GM19328 (cell line): ENCODE measurements around the gene OR7G2.

ENCODE experiments used
- ATAC-seq: cut with Tn5 transposase; IDR thresholded peaks from one replicate; pipeline ENCODE4 v1.9.1; 2021; ENCODE audit warnings: mild to moderate bottlenecking, moderate library complexity; ENCODE audit not compliant: unreplicated experiment

The OR7G2 gene

DNA sequence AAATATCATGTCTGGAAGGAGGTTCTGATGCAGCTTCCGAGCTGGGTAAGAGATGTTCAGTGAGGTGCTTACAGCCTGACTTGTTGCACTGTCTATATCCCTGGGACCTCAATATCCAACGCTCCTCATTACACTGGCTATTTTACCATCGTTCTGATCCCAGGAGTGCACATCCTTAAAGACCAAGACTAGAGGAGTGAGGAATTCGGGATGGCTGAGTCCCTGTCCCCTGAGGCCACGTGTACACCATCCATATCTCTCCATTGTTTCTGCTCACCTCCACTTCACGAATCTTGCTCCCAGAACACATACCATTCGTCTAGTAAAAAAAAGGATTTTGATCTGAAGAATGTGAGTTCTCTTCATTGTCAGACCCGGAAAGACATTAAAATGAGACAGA lies at the start of gene OR7G2:
TSS of gene OR7G2 (minus strand) at position 101 of the 400 bp plus-strand sequence. CDS start 4,232 bp downstream, outside the sequence.
- no peak for ATAC-seq

DNA sequence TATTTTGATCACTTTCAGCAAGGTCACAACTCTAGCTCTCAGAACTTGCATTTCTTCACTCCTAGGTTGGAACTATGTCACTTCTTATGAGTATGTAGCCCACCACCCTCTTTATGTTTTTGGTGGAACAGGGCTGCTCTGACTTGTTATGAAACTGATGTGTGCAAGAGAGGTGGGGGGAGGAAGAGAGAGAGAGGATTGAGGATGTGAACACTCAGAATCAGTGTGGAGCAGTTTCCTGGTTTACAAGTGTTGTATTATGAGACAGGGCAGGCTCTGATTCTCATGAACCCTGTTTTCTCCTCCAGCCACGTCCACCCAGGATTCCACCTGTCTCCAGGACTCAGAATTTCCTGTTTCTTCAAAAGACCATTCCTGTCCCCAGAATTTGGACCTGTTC lies 49.0 kb upstream of the OR7G2 start:
- no peak for ATAC-seq

DNA sequence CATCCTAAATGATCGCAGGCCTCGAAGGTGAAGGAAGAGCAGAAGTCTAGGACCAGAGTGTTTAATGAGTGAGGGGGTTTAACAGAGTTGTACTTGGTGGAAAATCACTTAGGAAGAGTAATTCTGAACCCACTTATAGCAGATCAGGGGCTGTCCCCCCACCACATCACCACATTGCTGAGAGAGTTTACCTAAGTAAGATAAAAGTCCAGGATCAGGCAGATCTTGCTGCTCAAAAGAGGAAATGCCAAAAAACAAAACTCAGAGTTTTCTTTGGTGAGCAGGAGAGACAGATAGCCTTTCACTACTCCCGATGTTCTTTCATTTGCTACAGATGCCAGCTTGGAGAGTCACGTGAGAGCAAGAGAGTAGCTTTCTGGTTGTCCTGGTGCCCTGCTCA lies 48.3 kb upstream of the OR7G2 start:
- no peak for ATAC-seq

DNA sequence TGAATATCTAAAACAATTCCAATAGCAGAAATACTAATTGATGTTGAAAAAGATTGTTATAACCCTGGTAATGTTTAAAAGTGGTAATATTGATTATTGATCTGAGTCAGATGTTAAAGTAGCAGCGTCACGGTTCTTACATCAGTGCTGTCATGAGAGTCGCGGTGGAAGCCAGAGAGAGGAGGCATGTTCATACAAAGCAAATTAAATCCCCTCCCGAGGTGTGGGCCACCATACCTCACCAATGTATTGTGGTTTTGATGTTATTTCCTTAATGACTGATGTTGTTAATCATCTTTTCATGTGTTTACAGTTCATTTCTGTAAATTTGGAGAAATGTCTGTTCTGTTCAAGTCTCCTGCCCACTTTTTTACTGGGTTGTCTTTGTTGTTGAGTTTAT lies 44.1 kb upstream of the OR7G2 start:
- ATAC-seq: no peak

DNA sequence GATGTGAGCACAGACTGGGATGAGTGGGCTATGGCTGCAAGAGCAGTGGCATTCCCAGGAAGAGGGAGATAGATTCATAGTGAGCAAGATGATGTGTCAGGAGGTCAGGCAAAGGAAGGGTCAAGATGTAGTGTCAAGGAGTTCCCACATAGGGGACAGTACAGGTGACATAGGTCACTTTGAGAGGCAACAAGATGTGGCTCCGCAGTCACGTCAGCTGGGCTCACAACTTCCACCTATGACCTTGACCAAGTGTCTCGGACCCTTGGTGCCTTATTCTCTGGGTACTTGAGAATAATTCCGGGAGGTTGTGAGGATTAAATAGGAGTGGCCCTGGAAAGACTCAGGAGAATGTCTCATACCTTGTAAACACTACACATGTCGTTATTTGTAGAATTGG lies 43.4 kb upstream of the OR7G2 start:
- no peak for ATAC-seq

DNA sequence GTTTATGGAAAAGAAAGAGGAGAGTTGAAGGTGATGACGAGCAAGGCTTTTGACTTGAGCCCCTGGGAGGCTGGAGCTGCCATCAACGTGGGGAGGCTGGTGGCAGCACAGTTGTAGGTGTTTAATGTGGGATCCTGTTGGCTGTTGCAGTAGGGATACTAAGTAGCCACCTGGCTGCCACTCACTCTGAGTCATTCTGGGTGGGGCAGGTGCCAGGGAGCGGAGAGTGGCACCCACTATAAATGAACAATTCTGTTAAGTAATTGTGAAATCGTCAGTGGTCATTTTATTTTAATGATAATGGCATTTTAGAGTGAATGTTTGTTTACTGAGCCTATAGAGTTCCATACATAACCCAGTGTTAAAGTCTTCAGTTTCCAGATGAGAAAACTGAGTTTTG lies 42.7 kb upstream of the OR7G2 start:
- ATAC-seq: no peak

DNA sequence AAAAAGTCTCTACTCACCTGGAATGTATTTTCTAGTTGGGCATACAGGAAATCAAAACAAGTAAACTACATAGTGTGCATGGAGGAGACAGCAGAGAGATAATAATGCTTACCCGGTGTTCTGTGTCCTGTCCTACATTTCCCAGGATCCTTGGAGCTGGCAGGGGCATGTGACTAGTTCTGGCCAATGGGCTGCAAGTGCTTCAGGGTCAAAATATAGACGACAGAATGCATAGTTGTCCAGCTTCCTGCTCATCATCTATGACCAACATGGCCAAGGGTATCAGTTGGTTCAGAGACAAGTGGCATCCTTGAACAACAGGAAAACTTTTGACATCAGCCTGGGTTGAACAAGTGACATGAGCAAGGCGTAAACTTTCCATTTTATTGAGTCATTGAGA lies 41.4 kb upstream of the OR7G2 start:
- ATAC-seq: no peak

DNA sequence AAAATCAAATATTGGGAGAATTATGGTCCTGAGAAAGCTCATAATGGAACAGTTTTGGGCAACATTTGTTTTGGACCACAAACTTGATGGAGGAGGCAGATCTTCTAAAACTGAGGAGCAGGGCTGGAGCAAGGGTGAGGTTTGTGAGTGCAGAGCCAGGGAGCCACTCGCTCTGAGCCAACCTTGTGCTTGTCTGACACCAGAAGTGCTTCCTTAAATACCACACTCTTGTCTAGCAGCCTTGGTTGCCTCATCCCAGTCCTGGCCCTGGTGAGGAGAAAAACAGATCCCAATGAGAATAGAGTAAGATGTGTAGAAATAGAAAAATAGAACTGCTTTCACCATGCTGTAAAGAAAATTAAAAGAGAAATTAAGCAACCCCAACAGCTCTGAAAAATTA lies 39.6 kb upstream of the OR7G2 start:
- ATAC-seq: no peak

DNA sequence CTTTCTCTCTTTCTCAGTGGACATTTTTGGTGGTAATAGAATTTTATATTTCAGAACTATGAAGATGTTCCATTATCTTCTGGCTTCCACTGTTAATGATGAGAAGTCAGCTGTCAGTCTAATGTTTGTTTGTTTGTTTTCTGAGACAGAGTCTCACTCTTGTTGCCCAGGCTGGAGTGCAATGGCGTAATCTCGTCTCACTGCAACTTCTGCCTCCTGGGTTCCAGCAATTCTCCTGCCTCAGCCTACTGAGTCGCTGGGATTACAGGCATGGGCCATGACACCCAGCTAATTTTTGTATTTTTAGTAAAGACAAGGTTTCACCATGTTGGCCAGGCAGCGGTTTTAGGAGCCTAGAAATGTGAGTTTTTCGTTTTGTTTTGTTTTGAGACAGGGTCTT lies 37.6 kb upstream of the OR7G2 start:
- ATAC-seq: no peak

DNA sequence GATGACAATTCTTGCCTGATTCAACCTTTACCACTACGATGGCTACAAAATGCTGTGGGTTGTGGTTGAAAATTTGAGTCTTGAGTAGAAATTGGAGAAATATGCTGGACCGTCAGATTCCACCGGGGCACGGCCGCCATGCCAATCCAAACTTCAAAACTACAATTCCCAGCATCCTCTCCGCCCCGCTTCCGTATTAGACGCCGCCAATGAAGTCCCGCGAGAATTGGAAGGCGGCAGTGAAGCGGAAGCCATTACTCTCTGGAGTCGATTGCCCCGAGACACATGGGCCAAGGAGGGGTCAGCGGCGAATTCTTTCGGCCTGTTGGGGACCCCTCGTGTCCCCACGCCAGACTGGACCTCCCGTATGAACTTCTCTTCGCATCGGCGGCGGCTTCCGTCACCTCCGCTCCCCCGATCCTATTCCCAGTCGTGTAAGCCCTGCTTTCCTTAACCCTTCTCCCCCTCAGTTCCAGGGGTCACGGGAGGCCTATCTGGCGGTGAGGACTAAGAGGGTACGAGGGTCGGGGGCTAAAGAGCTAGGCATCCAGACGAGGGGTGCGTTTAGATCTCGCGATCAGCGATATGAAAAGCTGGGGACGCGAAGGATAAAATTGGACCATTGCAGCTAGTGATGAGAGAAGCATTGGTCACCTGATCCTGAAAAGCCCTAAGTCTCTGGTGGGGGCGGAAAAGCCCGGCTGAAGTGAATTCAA lies 33.0 kb upstream of the OR7G2 start, which contains the start of gene ZNF317:
TSS of gene ZNF317 (plus strand) at position 239 of the 716 bp plus-strand sequence. CDS start 15,620 bp downstream, outside the sequence.
- peak; percentile 94 for ATAC-seq

DNA sequence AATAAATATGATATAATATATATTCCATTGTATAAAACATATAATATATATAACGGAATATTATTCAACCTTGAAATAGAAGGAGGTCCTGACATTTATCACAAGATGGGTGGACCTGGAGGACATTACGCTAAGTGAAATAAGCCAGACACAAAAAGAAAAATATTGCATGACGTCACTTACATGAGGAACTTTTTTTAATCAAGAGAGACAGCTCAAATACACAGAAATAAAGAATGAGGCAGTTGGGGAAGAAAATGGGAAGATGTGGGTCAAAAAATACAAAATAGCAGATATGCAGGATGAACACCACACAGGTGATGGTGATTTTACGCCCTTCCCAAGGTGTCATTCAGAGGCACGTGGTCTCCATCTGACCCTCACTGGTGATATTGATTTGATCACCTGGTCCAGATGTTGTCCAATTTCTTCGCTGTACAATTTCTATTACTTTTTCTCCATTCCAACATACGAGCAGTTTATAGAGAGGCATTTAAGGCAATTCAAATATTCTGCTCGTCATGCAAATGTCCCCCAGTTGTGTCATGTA lies 32.4 kb upstream of the OR7G2 start:
- ATAC-seq: no peak

DNA sequence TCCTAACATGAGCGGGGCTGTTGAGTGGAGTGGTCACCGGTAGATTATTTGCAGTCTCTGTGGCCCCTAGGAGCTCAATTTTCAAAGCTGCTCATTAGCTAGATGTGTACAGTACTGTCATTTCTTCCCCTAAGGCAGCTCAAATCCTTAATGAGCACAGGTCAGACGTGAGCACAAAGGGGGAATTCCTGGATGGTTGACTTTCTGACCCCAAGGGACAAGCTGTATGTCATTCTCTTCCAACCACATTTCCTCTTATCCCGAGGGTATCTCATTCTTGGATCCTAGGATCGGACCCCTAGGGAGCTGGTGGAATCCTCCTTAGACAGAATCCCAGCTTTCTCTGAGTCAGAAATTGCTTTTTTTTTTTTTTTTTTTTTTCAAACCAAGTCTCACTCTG lies 25.1 kb upstream of the OR7G2 start:
- ATAC-seq: no peak

DNA sequence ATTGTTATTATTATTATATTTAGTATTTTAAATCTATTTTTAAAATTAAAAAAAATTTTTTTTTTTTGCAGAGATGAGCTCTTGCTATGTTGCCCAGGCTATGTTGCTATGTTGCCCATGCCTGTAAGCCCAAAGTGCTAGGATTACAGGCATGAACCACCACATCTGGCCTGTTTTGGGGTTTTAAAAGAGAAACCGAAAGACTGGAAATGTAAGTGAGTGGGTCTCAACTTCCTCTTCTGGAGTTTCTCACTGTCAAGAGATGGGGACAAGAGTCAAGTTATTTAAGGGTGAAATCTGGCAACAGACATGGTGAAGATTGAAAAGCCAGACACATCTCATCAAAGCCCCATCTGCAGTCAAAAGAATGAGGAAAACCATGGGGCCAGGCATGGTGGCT lies 23.7 kb upstream of the OR7G2 start:
- no peak for ATAC-seq

DNA sequence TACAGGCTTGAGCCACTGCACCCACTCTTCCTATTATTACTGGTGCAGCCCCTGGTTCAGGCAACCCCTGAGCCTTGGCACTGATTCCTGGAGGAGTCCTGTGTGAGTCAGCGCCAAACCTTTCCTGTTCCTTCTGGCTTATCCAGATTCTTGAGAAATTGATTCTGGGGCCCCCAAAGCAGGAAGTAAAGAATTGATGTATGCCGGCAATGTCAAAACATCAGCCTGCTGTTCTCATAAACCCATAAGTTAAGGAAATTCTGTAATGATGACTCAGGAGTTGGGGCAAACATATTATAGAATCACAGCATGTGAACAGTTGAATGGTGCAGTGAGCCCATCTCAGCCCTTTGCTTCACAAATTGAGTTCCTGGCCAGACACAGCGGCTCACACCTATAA lies 20.9 kb upstream of the OR7G2 start:
- ATAC-seq: no peak

DNA sequence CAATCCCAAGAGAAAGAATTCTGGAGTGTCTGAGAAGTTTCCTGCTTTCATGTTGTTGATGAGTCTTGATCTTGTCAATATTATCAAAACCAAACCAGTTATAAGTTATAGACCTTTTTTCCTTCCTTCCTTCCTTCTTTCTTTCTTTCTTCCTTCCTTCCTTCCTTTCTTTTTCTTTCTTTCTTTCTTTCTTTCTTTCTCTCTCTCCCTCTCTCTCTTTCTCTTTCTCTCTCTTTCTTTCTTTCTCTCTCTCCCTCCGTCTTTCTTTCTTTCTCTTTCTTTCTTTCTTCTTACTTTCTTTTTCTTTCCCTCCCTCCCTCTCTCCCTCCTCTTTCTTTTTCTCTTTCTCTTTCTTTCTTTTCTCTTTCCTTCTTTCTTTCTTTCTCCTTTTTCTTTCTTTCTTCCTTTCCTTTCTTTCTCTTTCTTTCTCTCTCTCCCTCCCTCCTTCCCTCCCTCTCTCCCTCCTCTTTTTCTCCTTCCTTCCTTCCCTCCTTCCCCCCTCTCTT lies 19.7 kb upstream of the OR7G2 start, which contains the start of gene OR7G3:
TSS of gene OR7G3 (minus strand) at position 51 of the 506 bp plus-strand sequence. CDS start at position 51, 0 bp downstream.
- no peak for ATAC-seq

DNA sequence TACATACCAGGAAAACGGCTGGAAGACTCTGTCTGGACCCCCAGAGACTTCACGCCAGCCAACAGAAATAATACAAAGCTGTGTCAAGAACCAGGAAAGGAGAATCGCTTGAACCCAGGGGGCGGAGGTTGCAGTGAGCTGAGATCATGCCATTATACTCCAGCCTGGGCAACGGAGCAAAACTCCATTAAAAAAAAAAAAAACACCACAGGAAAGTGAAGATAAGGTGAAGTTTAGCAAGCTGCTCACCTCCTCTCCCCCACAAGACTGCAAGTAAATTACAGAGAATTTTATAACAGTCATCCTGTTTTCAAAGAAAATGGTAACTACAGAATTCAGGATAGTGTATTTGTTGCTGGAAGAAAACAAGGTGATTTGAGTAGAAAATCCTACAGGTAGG lies 9.3 kb upstream of the OR7G2 start:
- ATAC-seq: no peak

DNA sequence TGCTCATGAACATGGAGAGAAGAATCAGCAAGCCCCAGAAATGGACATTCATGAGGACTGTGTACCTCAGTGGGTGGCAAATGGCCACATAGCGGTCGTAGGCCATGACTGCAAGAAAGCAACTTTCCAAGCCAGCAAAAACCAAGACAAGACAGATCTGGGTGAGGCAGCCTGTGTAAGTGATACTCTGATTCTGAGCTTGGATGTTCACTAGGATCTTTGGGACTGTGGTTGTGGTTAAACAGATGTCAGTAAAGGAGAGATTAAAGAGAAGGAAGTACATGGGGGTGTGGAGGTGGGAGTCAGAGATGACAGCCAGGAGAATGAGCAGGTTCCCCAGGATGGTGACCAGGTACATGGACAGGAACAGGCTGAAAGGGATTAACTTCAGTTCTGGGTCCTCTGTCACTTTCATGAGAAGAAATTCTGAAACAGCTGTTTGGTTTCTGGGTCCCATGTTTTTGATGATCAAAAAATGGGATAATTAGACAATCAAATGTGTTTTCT lies 8.1 kb upstream of the OR7G2 start, which contains the start of gene OR7G1:
TSS of gene OR7G1 (minus strand) at position 457 of the 507 bp plus-strand sequence. CDS start at position 457, 0 bp downstream.
- no peak for ATAC-seq

DNA sequence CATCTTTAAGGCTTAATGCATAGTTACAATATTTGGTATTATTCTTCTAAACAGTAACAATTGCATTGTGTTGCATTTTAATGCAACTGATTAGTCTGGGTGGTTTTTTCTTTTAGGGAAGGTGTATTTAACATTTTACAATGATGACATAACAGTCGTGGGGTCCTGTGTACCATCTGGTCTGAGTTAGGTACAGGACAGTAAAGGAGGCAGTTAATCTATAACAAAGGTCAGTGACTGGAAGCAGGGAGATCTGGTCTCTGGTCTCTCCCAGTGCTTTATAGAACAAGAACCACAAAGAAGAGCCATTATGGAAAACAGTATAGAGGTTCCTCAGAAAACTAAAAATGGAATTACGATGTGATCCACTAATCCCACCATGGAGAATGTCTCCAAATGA lies 2.7 kb upstream of the OR7G2 start:
- ATAC-seq: no peak

DNA sequence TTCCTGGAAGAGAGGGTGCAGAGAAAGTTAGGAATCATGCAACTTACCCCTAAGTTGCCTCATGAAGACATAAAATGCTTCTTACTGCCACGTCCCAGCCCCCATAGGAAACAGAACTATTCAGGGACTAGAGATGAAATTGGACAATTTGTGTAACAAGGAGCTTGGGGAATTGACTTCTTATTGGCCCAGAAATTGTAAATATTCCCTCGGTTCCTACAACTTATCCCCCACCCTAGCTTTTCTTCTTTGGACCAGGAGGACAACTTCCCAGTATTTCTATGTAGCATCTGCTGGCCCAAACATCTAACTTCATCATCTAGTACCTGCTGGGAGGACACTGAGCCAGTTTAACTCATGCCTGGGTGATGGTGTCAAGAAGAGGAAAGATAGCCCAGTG lies 20.5 kb downstream of the OR7G2 start, which contains the start of gene OR1M1:
TSS of gene OR1M1 (plus strand) at position 301 of the 400 bp plus-strand sequence. CDS start 6,184 bp downstream, outside the sequence.
- no peak for ATAC-seq

DNA sequence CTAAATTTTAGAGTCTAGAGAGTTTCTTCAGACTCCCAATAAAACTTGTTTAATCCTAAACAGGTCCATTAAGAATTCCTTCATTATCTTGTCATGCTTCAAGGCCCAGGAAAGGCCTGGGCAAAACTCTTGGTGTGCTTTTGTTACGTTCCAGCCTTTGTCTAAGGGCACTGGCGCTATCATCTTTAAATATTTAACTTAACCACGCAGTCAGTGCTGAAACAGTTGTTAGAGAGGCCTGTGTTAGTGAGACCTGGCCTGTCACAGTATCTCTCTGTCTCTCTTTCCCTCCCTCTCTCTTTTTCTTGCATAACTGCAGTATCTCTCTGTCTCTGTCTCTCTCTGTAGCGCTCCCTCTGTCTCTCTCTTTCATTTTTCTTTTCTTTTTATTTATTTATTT lies 28.6 kb downstream of the OR7G2 start:
- no peak for ATAC-seq

DNA sequence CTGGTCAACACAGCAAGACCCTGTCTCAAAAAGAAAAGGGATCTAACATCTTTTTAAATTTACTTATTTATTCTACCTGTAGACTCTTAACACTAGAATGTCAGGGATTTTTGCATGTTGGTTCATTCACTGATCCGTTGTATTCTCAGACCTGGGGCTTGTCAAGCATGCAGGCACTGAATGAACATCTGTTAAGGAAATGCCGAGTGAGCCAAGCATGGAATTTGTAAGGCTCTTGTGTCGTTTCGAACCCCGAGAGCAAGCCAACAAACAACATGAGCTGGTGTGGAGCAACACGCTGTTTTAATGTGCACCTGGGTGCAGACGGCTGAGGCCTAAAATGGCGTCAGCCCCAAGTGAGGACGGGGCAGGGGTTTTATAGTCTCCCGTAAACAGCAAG lies 30.4 kb downstream of the OR7G2 start:
- no peak for ATAC-seq
